ENCODE results near the gene RASAL2.
"Not testable (repeated sequence)": the region's sequence is repeated elsewhere in the genome, so short reads cannot be mapped to it uniquely, and the experiment has no call there.

RASAL2 gene

GRCh38 chr1:178498896-178499675 lies 405.2 kb downstream of the RASAL2 start:
- DNase-seq: no peak

GRCh38 chr1:178500091-178500770 lies 406.3 kb downstream of the RASAL2 start:
- no peak for DNase-seq

GRCh38 chr1:178500936-178501554 lies 407.1 kb downstream of the RASAL2 start:
- DNase-seq: no peak

GRCh38 chr1:178501705-178502329 lies 407.9 kb downstream of the RASAL2 start:
- DNase-seq: peak; percentile 27

- no peak for DNase-seq
Measured at GRCh38 chr1:178502330-178502714, 408.4 kb downstream of the RASAL2 start.

GRCh38 chr1:178502856-178503255 lies 409.0 kb downstream of the RASAL2 start:
- DNase-seq: no peak

- not testable (repeated sequence) for DNase-seq
Measured at GRCh38 chr1:178503316-178503715, 409.4 kb downstream of the RASAL2 start.

- no peak for DNase-seq
Measured at GRCh38 chr1:178503849-178504248, 409.9 kb downstream of the RASAL2 start.

GRCh38 chr1:178504286-178504685 lies 410.4 kb downstream of the RASAL2 start:
- no peak for DNase-seq

- no peak for DNase-seq
Measured at GRCh38 chr1:178506177-178506576, 412.3 kb downstream of the RASAL2 start.

GRCh38 chr1:178506669-178507068 lies 412.8 kb downstream of the RASAL2 start:
- no peak for DNase-seq

- DNase-seq: no peak
Measured at GRCh38 chr1:178509414-178510007, 415.6 kb downstream of the RASAL2 start.

- DNase-seq: no peak
Measured at GRCh38 chr1:178510155-178510554, 416.3 kb downstream of the RASAL2 start.

- no peak for DNase-seq
Measured at GRCh38 chr1:178512566-178513277, 418.8 kb downstream of the RASAL2 start, which contains the start of gene TEX35. TEX35 (plus strand) TSS chr1:178513109; CDS start chr1:178513189, 80 bp downstream.

- no peak for DNase-seq
Measured at GRCh38 chr1:178513278-178513983, 419.5 kb downstream of the RASAL2 start.

GRCh38 chr1:178516110-178516509 lies 422.2 kb downstream of the RASAL2 start:
- no peak for DNase-seq

GRCh38 chr1:178518894-178519293 lies 425.0 kb downstream of the RASAL2 start:
- DNase-seq: peak; percentile 25

GRCh38 chr1:178520803-178521202 lies 426.9 kb downstream of the RASAL2 start:
- DNase-seq: no peak

GRCh38 chr1:178521241-178521640 lies 427.3 kb downstream of the RASAL2 start:
- no peak for DNase-seq

GRCh38 chr1:178527117-178527516 lies 433.2 kb downstream of the RASAL2 start:
- DNase-seq: no peak

- peak; percentile 62 for DNase-seq
Measured at GRCh38 chr1:178528228-178528952, 434.5 kb downstream of the RASAL2 start.

All from NCI-H2171 (cell line).